Lung (tissue), 12 donors: ENCODE data around the gene CTCFL. TPM values are rescaled to one million over a fixed set of nuclear protein-coding genes. Genes with fewer than 3 reads are reported as not detected.

Experiments
- ATAC-seq: fragments of 200-7000 bp; cut with Tn5 transposase; one replicate; pipeline ENCODE4 v1.9.1; 2020; ENCODE audit warnings: moderate number of reproducible peaks; ENCODE audit not compliant: insufficient read depth, low FRiP score
- DNase-seq, 3 donors: peaks; one replicate each; pipeline ENCODE4 v3.0.0-alpha.2; 2013 to 2017
- H3K27ac ChIP-seq, 2 donors: one replicate each; pipeline ENCODE4 v1.5.1; 2013; ENCODE audit warnings: mild to moderate bottlenecking in 2 of 2, moderate library complexity in 2 of 2, control low read depth in 1 of 2, inconsistent platforms in 1 of 2, low read depth in 1 of 2, low read length in 1 of 2
- H3K27me3 ChIP-seq, 3 donors: one replicate each; pipeline ENCODE4 v1.5.1; 2013; ENCODE audit warnings: low read length in 2 of 3; ENCODE audit not compliant: control insufficient read depth in 3 of 3, insufficient read depth in 3 of 3
- H3K36me3 ChIP-seq, 4 donors: one replicate each; pipeline ENCODE4 v1.5.1; 2013; ENCODE audit warnings: low read length in 4 of 4, mild to moderate bottlenecking in 1 of 4, moderate library complexity in 1 of 4; ENCODE audit not compliant: control insufficient read depth in 4 of 4, insufficient read depth in 4 of 4
- H3K4me1 ChIP-seq, 5 donors: one replicate each; pipeline ENCODE4 v1.5.1; 2013; ENCODE audit warnings: low read length in 5 of 5, mild to moderate bottlenecking in 2 of 5, moderate library complexity in 1 of 5; ENCODE audit not compliant: control insufficient read depth in 5 of 5, insufficient read depth in 5 of 5
- H3K4me3 ChIP-seq: one replicate; pipeline ENCODE4 v1.5.1; 2013; ENCODE audit warnings: mild to moderate bottlenecking, control low read depth, moderate library complexity
- H3K9ac ChIP-seq, 2 donors: one replicate each; pipeline ENCODE4 v1.5.1; 2013; ENCODE audit warnings: low read length in 2 of 2, control low read depth in 1 of 2; ENCODE audit not compliant: insufficient read depth in 1 of 2
- H3K9me3 ChIP-seq, 4 donors: one replicate each; pipeline ENCODE4 v1.5.1; 2013; ENCODE audit warnings: low read length in 3 of 4, mild to moderate bottlenecking in 1 of 4, moderate library complexity in 1 of 4; ENCODE audit not compliant: control insufficient read depth in 4 of 4, insufficient read depth in 3 of 4
- CTCF ChIP-seq: IDR thresholded peaks from 2 replicates; pipeline ENCODE4 v1.5.1; 2012; ENCODE audit warnings: mild to moderate bottlenecking; ENCODE audit errors: control extremely low read depth, extremely low read depth
- WGBS, 2 donors: extraction: QIAGEN DNeasy Blood & Tissue Kit; methylation state at CpG; one replicate each; pipeline ENCODE4 v1.1.7; 2013; 5-methylcytosine and 5-hydroxymethylcytosine counted together
- polyA plus RNA-seq, 2 donors: library from polyadenylated mRNA; stranded (reverse); fragments of 200-250 nt; gene quantifications; one replicate each; pipeline ENCODE4 v1.2.1, GENCODE V29; 2013
- total RNA-seq, 2 donors: library from RNA; depleted of rRNA in 1 of 2; stranded (reverse); fragments of >200 nt in 1 of 2; gene quantifications; one replicate each; pipeline ENCODE4 v1.2.1, GENCODE V29; 2014 to 2021
- donor health status: control.
- donor health status: control.
- donor health status: Bipolar disorder and iron deficiency.
- donor health status: healthy.
- donor health status: DM: yes; HTN: yes; CAD: no.

CTCFL gene
- total and polyA plus RNA-seq, 4 donors, result 0.02 TPM; not detected in 3

GRCh38 chr20:57532104-57532503 is 7.2 kb upstream of the CTCFL start:
- TF ChIP-seq CTCF, result no peak
- H3K27me3 ChIP-seq, result no peaks in the 10 kb centered on the region
- ATAC-seq (no peak), DNase-seq (no peak)
- no peaks in the 10 kb centered on the region for H3K9me3 ChIP-seq
- H3K4me3 ChIP-seq, result no peak overlapping the region
- no peaks in the 10 kb centered on the region for H3K4me1 ChIP-seq
- WGBS, 2 donors, result 81 to 88% methylated on average over 2 of the region's 2 CpGs
- no peaks in the 10 kb centered on the region for H3K36me3 ChIP-seq
- no peak overlapping the region for H3K27ac ChIP-seq
- no peak overlapping the region for H3K9ac ChIP-seq

GRCh38 chr20:57530327-57530981 is 5.5 kb upstream of the CTCFL start:
- H3K9ac ChIP-seq, result no peak overlapping the region
- WGBS, 2 donors, result 80 to 87% methylated on average over 4 of the region's 4 CpGs
- no peaks in the 10 kb centered on the region for H3K27me3 ChIP-seq
- no peaks in the 10 kb centered on the region for H3K9me3 ChIP-seq
- no peak overlapping the region for H3K4me3 ChIP-seq
- no peak for ATAC-seq
- H3K4me1 ChIP-seq, result no peaks in the 10 kb centered on the region
- no peak overlapping the region for H3K27ac ChIP-seq
- no peaks in the 10 kb centered on the region for H3K36me3 ChIP-seq
- no peak for DNase-seq
- TF ChIP-seq CTCF, result no peak

- H3K9ac ChIP-seq, result no peak overlapping the region
- 84 to 98% methylated on average over 3 of the region's 3 CpGs for WGBS, 2 donors
- no peak for DNase-seq
- no peak overlapping the region for H3K4me3 ChIP-seq
- no peak for TF ChIP-seq CTCF
- ATAC-seq, result no peak
- H3K9me3 ChIP-seq, result no peaks in the 10 kb centered on the region
- H3K4me1 ChIP-seq, result no peaks in the 10 kb centered on the region
- H3K27ac ChIP-seq, result no peak overlapping the region
- no peaks in the 10 kb centered on the region for H3K27me3 ChIP-seq
- no peaks in the 10 kb centered on the region for H3K36me3 ChIP-seq
Measured at GRCh38 chr20:57529810-57530209, 4.9 kb upstream of the CTCFL start.

GRCh38 chr20:57529160-57529585 is 4.2 kb upstream of the CTCFL start:
- no peak overlapping the region for H3K27ac ChIP-seq
- no peak for TF ChIP-seq CTCF
- H3K36me3 ChIP-seq, result no peaks in the 10 kb centered on the region
- DNase-seq (no peak), ATAC-seq (no peak)
- H3K9ac ChIP-seq, result no peak overlapping the region
- no peak overlapping the region for H3K4me3 ChIP-seq
- no peaks in the 10 kb centered on the region for H3K9me3 ChIP-seq
- WGBS, 2 donors, result 94 to 97% methylated on average over 8 of the region's 8 CpGs
- no peaks in the 10 kb centered on the region for H3K4me1 ChIP-seq
- H3K27me3 ChIP-seq, result no peaks in the 10 kb centered on the region
